ENCODE data around the gene F3.

The F3 gene

GRCh38 chr1:94514095-94514727 is 27.3 kb downstream of the F3 start:
- peak; percentile 82 for TF ChIP-seq CTCF (conservative IDR thresholded peaks at IDR 0.05; ENCODE audit: low read depth, low read length)
- no peak overlapping the region for H3K4me3 ChIP-seq (ENCODE audit: low read length)
- no peak for DNase-seq (ENCODE audit: low read depth)

- no peak overlapping the region for H3K4me3 ChIP-seq (ENCODE audit: low read length)
- DNase-seq (ENCODE audit: low read depth): no peak
- TF ChIP-seq CTCF (conservative IDR thresholded peaks at IDR 0.05; ENCODE audit: low read depth, low read length): no peak
Measured at GRCh38 chr1:94512816-94513215, 28.7 kb downstream of the F3 start.

GRCh38 chr1:94504601-94505000 is 37.0 kb downstream of the F3 start:
- no peak overlapping the region for H3K4me3 ChIP-seq (ENCODE audit: low read length)
- DNase-seq (ENCODE audit: low read depth): no peak

GRCh38 chr1:94503153-94503552 is 38.4 kb downstream of the F3 start:
- DNase-seq (ENCODE audit: low read depth): no peak
- no peak for TF ChIP-seq CTCF (conservative IDR thresholded peaks at IDR 0.05; ENCODE audit: low read depth, low read length)
- H3K4me3 ChIP-seq (ENCODE audit: low read length): no peak overlapping the region

More at GRCh38 chr1:94504601-94505000, 37.0 kb downstream of the F3 start:
- no peak for TF ChIP-seq CTCF (conservative IDR thresholded peaks at IDR 0.05; ENCODE audit: low read depth, low read length)

GRCh38 chr1:94501935-94502334 is 39.6 kb downstream of the F3 start:
- no peak for TF ChIP-seq CTCF (conservative IDR thresholded peaks at IDR 0.05; ENCODE audit: low read depth, low read length)
- H3K4me3 ChIP-seq (ENCODE audit: low read length): no peak overlapping the region
- no peak for DNase-seq (ENCODE audit: low read depth)

GRCh38 chr1:94501426-94501825 is 40.1 kb downstream of the F3 start:
- no peak for TF ChIP-seq CTCF (conservative IDR thresholded peaks at IDR 0.05; ENCODE audit: low read depth, low read length)
- no peak for DNase-seq (ENCODE audit: low read depth)
- no peak overlapping the region for H3K4me3 ChIP-seq (ENCODE audit: low read length)

- DNase-seq (ENCODE audit: low read depth): no peak
- TF ChIP-seq CTCF (conservative IDR thresholded peaks at IDR 0.05; ENCODE audit: low read depth, low read length): no peak
- H3K4me3 ChIP-seq (ENCODE audit: low read length): no peak overlapping the region
Measured at GRCh38 chr1:94496076-94496755, 45.3 kb downstream of the F3 start.
